DMS153 (cell line): ENCODE data around the gene STOML1.
"Not testable (repeated sequence)": the region's sequence is repeated elsewhere in the genome, so short reads cannot be mapped to it uniquely, and the experiment has no call there.

Source experiments
- DNase-seq: peaks from one replicate; lab custom pipeline; 2025; lab: John Stamatoyannopoulos, UW

STOML1 gene

GRCh38 chr15:73986776-73987056 lies 5.4 kb downstream of the STOML1 start:
- no peak for DNase-seq

- DNase-seq: no peak
These were observed 5.9 kb downstream of the STOML1 start for GRCh38 chr15:73986055-73986775.

GRCh38 chr15:73985101-73985873 lies 6.8 kb downstream of the STOML1 start:
- DNase-seq: no peak

GRCh38 chr15:73984208-73984979 lies 7.7 kb downstream of the STOML1 start:
- no peak for DNase-seq

GRCh38 chr15:73983773-73984172 lies 8.3 kb downstream of the STOML1 start:
- no peak for DNase-seq

GRCh38 chr15:73983211-73983727 lies 8.8 kb downstream of the STOML1 start:
- no peak for DNase-seq

- no peak for DNase-seq
These were observed 9.7 kb downstream of the STOML1 start for GRCh38 chr15:73982222-73982962.

DNA sequence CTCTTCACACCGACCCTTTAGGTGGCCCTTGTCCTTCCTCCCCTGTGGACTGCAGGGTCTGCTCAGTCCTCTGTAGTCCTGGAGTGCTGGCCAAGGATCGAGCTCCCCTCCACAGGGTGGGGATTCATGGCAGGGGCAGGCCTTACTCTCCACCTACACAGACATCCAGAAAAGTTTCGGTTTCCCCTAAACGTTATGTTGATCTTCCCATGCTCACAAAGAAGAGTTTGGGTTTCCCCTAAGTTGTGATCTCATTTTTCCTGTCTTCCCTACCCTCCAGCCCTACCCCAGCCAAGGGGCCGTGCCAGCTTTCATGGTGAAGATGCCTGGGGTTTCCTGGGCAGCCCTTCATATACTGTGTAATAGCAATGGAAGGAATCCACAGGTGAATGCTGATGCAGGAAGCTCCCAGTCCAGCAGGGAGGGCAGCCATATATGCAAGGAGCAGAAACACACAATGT lies 10.3 kb downstream of the STOML1 start:
- DNase-seq: no peak

DNA sequence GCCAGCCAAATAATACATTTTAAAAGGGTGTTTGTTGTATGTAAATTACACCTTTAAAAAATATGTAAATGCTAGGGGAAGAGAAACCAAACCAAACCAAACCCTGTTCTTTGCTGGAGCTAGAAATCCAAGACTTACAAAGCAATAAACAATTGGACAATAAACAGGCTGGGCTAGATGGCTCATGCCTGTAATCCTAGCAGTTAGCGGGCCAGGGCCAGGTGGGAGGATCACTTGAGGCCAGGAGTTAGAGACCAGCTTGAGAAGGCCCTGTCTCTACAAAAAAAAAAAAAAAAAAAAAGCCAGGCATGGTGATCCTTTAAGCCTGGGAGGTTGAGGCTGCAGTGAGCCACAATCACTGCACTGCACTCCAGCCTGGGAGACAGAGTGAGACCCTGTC lies 12.5 kb downstream of the STOML1 start:
- no peak for DNase-seq

DNA sequence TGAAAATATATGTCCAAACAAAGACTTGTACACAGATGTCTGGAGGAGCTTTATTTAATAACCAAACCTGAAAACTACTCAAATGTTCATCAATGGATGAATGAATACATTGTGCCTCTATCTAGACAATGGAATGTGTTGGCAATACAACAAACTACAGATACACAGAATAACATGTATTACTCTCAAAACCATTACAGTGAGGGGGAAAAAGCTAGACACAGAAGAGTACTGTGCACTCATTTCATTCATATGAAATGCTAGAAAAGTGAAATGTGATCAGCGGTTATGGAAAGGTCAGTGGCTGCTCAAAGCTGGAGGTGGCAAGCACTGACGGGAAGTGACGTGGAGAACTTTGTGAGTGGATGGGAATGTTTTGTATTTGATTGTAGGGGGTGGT lies 13.2 kb downstream of the STOML1 start:
- no peak for DNase-seq

DNA sequence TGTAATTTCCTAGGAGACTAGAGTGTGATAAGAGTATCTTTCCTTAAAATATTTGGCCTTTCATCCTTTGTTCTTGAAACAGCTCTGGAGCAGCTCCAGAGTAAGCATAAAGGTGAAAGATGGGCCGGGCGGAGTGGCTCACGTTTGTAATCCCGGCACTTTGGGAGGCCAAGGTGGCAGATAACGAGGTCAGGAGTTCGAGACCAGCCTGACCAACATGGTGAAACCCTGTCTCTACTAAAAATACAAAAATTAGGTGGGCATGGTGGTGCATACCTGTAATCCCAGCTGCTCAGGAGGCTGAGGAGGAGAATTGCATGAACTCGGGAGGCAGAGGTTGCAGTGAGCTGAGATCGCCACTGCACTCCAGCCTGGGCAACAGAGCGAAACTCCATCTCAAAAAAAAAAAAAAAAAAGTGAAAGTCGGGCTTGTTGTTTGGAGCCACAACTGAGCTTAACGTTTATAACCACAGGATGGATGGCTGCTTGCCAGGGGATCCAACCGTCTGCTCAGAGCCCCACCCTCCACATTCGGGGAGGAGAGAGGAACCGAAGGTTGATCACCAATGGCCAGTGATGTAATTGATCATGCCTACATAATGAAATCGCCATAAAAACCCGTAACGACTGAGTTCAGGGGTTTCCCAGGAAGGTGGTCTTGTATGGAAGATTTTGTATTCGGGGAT lies 16.5 kb downstream of the STOML1 start:
- DNase-seq: not testable (repeated sequence)

DNA sequence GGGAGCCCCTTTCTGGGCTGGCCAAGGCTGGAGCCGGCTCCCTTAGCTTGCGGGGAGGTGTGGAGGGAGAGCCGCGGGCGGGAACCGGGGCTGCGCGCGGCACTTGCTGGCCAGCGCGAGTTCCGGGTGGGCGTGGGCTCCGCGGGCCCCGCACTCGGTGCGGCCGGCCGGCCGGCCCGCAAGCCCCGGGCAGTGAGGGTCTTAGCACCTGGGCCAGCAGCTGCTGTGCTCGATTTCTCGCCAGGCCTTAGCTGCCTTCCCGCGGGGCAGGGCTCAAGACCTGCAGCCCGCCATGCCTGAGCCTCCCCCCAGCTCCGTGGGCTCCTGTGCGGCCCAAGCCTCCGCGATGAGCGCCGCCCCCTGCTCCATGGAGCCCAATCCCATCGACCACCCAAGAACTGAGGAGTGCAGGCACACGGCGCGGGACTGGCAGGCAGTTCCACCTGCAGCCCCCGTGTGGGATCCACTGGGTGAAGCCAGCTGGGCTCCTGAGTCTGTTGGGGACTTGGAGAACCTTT lies 18.4 kb downstream of the STOML1 start:
- DNase-seq: not testable (repeated sequence)

DNA sequence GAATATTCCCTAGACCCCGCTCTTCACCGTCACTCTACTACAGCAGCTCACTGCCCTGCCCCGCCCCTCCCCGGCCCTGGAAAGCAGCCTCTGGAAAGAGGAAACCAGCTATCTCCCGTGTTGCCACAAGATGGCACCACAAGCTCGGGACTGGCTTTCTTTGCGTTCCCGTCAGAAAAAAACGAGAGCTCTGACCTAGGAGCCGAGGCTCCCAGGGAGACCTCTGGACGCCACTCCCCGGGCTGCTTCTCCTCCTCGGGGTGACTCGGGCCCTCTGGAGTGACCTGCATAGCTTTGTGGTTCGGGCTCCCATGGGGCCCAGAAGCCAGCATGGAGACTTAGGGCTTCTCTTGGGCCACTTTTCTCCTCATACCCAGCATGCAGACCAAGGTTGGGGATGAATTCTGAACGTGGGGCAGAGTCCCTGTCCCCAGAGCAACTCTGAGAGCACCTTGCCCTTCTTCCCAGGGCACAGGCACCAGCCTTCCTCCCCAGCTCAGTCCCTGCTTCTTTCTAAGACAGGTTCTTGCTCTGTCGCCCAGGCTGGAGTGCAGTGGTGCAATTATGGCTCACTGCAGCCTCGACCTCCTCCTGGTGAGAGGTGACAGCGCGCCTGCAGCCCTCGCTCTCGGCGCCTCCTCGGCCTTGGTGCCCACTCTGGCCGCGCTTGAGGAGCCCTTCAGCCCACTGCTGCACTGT lies 19.0 kb downstream of the STOML1 start:
- DNase-seq: peak; percentile 52

GRCh38 chr15:73969151-73969759 lies 22.8 kb downstream of the STOML1 start:
- DNase-seq: no peak

- no peak for DNase-seq
These were observed 23.6 kb downstream of the STOML1 start for GRCh38 chr15:73968461-73968860.

DNA sequence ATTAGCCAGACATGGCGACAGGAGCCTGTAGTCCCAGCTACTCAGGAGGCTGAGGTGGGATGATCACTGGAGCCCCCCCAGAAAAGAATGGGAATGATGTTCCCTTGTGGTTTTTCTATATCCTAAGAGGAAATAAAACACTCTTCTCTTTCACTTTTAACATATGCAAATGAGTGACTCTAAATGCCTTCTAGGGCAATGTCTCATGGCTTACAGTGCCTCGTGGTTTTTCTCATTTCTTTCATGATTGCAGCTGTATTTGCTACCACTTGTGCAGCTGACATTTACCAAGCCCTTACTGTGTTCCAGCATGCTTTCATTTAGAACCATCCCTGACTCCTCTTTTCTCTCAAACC lies 26.4 kb downstream of the STOML1 start:
- DNase-seq: no peak

- DNase-seq: no peak
These were observed 26.9 kb downstream of the STOML1 start for GRCh38 chr15:73965094-73965757.

GRCh38 chr15:73964736-73965093 lies 27.4 kb downstream of the STOML1 start:
- no peak for DNase-seq

DNA sequence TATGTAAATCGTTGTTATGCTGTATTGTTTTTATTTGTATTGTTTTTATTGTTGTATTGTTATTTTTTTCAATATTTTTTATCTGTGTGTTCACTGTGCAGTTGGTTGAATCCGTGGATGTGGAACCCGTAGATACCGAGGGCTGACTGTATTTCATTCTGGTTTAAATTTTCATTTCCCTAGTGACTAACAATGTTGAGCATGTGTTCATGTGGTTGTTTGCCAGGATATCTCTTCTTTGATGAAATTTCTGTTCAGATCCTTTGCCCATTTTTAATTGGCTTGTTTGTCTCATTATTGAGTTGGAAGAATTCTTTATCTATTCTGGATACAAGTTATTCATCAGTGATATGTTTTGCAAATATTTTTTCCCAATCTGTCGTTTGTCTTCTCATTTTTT lies 29.7 kb downstream of the STOML1 start:
- DNase-seq: no peak
